ENCODE results near the gene RAPGEF2. TPM values are rescaled to one million over a fixed set of nuclear protein-coding genes. Genes with fewer than 3 reads are reported as not detected.

Gene RAPGEF2
- total RNA-seq, 1 experiment from 2014 or later: 37.1 TPM

GRCh38 chr4:159273141-159273438 is 170.2 kb downstream of the RAPGEF2 start:
- no peak overlapping the region for H2BK5ac ChIP-seq (ENCODE audit: insufficient read length, low read length)
- H3K4me2 ChIP-seq (ENCODE audit: insufficient read depth, insufficient read length, low read length): no peak overlapping the region
- DNase-seq: no peak
- no peak overlapping the region for H2BK12ac ChIP-seq (ENCODE audit: insufficient read length, low read depth, low read length)
- no peak overlapping the region for H2BK15ac ChIP-seq (ENCODE audit: low read depth, low read length)
- no peak overlapping the region for H2AK5ac ChIP-seq (ENCODE audit: insufficient read length, low read length)
- no peak for TF ChIP-seq CTCF (conservative IDR thresholded peaks at IDR 0.05)
- H4K8ac ChIP-seq (replicated peaks; ENCODE audit: insufficient read length, low read depth, low read length): no peak overlapping the region
- H3K4ac ChIP-seq (ENCODE audit: low read depth, low read length): no peak overlapping the region
- H4K20me1 ChIP-seq (ENCODE audit: control insufficient read depth, insufficient read depth, insufficient read length): no peaks in the 10 kb centered on the region
- H3K27me3 ChIP-seq (ENCODE audit: insufficient read depth, low read length): no peaks in the 10 kb centered on the region
- no peak overlapping the region for H2AFZ ChIP-seq (ENCODE audit: low read length)
- peak overlapping the region in 1 of 3 experiments; percentile 38; a peak in 1 of 7 replicates for H3K27ac Mint-ChIP-seq
- no peak overlapping the region for H4K5ac ChIP-seq (ENCODE audit: insufficient read length, low read depth, low read length)
- H3K23ac ChIP-seq (ENCODE audit: insufficient read length, low read depth, low read length): no peak overlapping the region
- H2BK120ac ChIP-seq (ENCODE audit: low read depth, low read length, poor library complexity, severe bottlenecking): no peak overlapping the region
- H4K91ac ChIP-seq (ENCODE audit: insufficient read length, low read depth, low read length): no peak overlapping the region
- no peaks in the 10 kb centered on the region for H3K36me3 Mint-ChIP-seq (ENCODE audit: insufficient read depth in 1 of 3, low read depth in 3 of 3)
- H3K9me3 Mint-ChIP-seq: no peaks in the 10 kb centered on the region; a peak in 1 of 5 replicates
- no peak overlapping the region for H3K4me3 Mint-ChIP-seq
- no peak overlapping the region for H3K18ac ChIP-seq (ENCODE audit: insufficient read length, low read depth, low read length)
- H3K27ac ChIP-seq (ENCODE audit: insufficient read length, low read depth, low read length): no peak overlapping the region
- H3K79me2 ChIP-seq (ENCODE audit: insufficient read depth, low read length): no peaks in the 10 kb centered on the region
- no peaks in the 10 kb centered on the region for H3K4me1 ChIP-seq (ENCODE audit: insufficient read depth, low read length)
- H3K23me2 ChIP-seq (ENCODE audit: insufficient read length, low read depth, low read length, poor library complexity, severe bottlenecking): no peaks in the 10 kb centered on the region
- no peak overlapping the region for H3K14ac ChIP-seq (ENCODE audit: insufficient read depth, low read length)
- no peak overlapping the region for H3T11ph ChIP-seq (ENCODE audit: low read length)
- no peak overlapping the region for H3K9ac ChIP-seq (ENCODE audit: extremely low read depth, insufficient read length, low read length)
- no peaks in the 10 kb centered on the region for H3K79me1 ChIP-seq (ENCODE audit: insufficient read depth, low read depth, low read length, poor library complexity, severe bottlenecking)
- no peak overlapping the region for H2BK20ac ChIP-seq (ENCODE audit: low read depth, low read length, poor library complexity, severe bottlenecking)
- H3K4me1 Mint-ChIP-seq: no peaks in the 10 kb centered on the region
- no peaks in the 10 kb centered on the region for H3K27me3 Mint-ChIP-seq (ENCODE audit: low read depth)
- no peaks in the 10 kb centered on the region for H3K9me3 ChIP-seq (ENCODE audit: control insufficient read depth, low read depth, low read length)
- no peak overlapping the region for H3K56ac ChIP-seq (ENCODE audit: insufficient read length, low read depth, low read length)
